GM21619 (cell line): ENCODE results near the gene SEPTIN2.
"Not testable (repeated sequence)": the region's sequence is repeated elsewhere in the genome, so short reads cannot be mapped to it uniquely, and the experiment has no call there.

Experiments used
- ATAC-seq: cut with Tn5 transposase; IDR thresholded peaks from one replicate; pipeline ENCODE4 v1.9.1; 2021; ENCODE audit not compliant: unreplicated experiment

SEPTIN2 gene

GRCh38 chr2:241313543-241314095 lies 2.1 kb upstream of the SEPTIN2 start:
- no peak for ATAC-seq

GRCh38 chr2:241314226-241315092 lies 1.3 kb upstream of the SEPTIN2 start:
- ATAC-seq: no peak

DNA sequence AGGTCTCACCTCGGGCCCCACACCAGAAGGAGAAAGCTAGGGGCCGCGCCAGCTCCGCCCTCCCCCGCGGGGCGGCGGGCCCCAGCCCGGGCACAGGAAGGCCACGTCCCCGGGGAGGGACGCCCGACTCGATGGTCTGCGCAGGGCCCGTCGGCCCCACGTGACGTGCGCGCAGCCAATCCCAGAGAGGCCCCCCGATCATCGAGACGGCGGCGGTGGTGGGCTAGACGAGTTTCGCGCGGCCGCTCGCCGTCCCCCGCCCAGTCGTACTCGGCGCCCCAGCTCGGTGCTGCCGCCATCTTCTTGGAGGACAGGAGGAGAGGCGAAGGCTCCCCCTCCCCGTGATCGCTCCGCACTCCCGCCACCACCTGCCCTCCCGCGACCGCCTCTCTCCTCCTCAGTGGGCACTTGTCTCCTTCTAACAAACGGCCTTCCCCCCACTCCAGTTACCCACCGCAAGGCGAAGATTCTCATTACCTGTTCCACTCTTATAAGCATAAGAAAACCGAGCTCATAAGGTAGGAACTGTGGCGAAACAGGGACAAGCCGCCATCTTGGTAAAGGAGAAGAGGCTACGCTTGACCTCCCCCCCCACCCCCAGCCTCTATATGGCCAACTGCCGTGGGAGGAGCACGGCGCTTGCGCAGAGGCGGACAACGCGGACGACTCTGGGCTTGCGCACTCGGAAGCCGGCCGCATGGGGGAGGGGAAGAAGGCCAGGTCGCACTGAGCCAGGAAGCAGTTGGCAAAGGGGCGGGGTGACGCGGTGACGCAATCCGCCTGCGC lies 439 bp upstream of the SEPTIN2 start, which contains the start of gene HDLBP:
Gene HDLBP (minus strand): TSS at position 580 of the 786 bp plus-strand sequence. CDS start 48,803 bp downstream, outside the sequence.
- peak; percentile 62 for ATAC-seq

GRCh38 chr2:241316825-241317224 lies 1.1 kb downstream of the SEPTIN2 start:
- ATAC-seq: no peak

- ATAC-seq: no peak
These were observed 1.7 kb downstream of the SEPTIN2 start for GRCh38 chr2:241317391-241317790.

DNA sequence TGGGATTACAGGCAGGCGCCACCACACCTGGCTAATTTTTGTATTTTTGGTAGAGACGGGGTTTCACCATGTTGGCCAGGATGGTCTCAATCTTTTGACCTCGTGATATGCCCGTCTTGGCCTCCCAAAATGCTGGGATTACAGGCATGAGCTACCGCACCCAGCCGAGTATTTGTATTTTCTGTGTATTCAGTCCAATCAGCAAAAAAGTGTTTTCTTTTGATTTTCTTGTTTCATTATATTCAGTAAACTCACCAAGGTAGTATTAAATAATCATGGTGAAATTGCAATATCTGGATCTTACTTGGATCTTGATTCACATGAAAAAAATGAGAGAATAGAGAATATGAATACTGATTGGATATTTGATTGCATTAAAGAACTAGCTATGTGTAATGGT lies 3.1 kb downstream of the SEPTIN2 start:
- ATAC-seq: not testable (repeated sequence)

DNA sequence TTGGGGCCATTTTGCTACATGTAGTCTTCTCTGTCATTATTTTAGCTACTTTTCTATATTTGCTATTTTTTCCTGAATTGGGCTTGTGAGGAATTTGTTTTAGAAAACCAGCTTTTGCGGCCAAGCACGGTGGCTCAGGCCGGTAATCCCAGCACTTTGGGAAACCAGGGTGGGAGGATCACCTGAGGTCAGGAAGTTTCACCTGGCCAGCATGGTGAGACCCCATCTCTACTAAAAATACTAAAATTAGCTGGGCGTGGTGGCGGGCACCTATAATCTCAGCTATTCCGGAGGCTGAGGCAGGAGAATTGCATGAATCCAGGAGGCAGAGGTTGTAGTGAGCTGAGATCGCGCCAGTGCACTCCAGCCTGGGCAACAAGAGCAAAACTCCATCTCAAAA lies 4.7 kb downstream of the SEPTIN2 start:
- no peak for ATAC-seq

- ATAC-seq: no peak
These were observed 5.3 kb downstream of the SEPTIN2 start for GRCh38 chr2:241321033-241321432.

GRCh38 chr2:241321886-241322285 lies 6.2 kb downstream of the SEPTIN2 start:
- ATAC-seq: no peak

- peak; percentile 48 for ATAC-seq
These were observed 8.1 kb downstream of the SEPTIN2 start for GRCh38 chr2:241323778-241324177.

DNA sequence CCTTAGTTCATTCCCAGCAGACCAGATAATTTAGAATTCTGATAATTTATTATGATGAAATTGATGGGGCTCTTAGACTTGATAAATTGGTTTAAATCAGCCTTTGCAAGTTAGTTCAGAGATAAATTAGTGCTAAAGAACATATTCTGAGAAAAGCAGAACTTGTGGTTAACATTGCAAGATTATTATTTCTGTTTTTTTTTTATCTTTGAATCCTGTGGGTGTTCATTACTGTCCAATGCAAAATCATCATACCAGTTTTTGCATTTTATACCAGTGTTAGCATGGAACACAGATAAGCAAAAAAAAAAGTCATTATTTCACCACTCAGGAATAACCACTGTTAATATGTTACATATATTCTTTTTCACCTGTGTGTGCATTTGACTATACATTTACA lies 9.1 kb downstream of the SEPTIN2 start:
- no peak for ATAC-seq

DNA sequence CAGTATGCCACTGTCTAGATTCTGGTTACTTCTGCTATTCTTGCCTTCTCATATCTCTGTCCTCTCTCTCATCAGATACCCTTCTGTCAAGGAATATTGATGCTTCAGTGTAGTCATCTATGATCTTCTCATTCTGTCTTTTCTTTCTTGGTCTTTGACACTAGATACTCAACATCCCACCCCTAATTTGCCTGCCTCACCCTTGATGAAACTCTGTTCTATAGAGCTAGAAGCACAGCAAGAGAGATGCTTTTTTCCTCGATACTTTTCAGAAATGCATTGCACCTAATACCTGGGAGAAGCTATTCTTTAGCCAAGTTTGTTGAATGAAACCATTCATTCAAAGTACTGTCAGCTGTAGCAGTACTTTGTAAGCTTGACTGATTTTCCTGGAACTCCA lies 9.5 kb downstream of the SEPTIN2 start:
- no peak for ATAC-seq

DNA sequence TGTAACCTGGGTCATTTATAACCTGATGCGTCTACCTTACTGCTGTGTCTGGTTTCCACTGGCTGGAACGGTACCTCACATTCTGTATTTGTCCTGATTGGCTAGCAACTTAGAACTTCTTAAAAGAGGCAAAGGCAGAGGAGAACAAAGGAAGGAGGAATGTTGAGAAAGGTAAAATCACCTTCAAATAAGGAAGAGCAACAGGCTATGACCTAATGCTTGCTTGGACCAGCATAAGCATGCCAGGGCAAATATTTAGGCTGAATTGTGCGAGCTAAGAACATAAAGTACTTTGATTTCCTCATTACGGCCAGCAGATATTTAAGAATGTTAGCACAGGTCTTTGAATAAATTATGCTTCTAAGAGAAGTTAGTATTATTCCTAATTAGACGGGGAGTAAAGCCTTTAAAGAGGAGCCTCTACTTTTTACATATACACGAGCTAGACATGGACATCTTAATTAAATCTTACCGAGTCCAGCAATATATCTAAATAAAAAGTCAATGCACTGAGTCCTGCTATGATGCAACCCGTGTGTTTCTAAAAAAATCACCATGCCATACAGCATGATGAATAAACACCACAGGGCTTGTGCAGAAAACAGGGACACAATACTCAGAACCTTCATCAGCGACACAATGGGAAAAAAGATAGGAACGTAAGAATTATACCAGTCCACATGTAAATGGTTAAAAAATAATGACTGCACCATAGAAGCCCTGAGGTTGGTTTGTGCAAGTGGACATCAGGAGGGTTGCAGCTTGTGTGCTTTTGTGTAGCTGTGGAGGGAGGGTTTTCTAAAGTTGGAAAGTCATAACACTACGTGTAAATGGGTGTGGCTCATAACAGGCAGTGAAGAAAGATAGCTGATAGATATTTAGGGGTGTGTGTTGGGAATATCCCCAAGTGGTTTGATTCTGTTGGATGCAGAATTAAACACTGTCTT lies 14.2 kb downstream of the SEPTIN2 start:
- ATAC-seq: no peak

- ATAC-seq: no peak
These were observed 14.9 kb downstream of the SEPTIN2 start for GRCh38 chr2:241330616-241330981.

DNA sequence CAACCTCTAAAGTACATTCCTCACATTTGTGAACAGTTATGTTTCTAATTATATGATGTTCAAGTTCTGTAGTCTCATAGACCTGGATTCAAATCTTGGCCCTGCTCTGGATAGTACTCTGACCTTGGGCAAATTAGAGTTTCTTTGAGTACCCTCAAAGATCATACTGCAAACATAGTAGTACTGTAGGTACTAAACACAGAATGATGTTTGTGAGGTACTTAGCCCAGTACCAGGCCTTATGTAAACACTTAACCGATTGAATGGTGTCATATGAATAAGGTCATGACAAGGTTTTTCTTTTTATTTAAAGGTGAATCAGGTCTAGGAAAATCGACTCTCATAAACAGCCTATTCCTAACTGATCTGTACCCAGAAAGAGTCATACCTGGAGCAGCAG lies 19.1 kb downstream of the SEPTIN2 start:
- no peak for ATAC-seq

GRCh38 chr2:241339839-241340630 lies 24.3 kb downstream of the SEPTIN2 start:
- no peak for ATAC-seq

DNA sequence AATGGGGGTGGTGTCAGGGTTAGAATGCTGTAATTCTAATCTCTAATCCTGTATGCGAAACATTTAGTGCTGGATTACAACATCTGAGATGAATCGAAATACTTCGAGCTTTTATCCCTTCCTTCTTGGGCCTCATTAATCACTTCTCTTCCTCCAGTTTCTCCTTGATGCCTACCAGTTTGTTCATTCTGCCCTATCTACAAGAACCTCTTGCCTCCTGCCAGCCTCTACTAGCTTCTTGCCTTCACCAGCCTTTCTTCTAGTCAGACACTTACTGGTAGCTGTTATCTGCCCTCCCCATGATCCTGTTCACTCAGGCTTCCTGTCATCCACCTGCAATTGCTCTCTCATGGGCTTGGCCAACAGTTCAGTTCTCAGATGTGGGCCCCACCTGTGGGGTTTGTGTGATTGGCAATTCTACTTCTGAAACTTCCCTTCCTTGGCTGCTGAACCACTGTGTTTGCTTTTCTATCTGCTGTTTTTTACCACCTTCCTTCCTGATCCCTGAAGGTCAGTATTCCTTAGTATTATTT lies 25.0 kb downstream of the SEPTIN2 start:
- no peak for ATAC-seq

DNA sequence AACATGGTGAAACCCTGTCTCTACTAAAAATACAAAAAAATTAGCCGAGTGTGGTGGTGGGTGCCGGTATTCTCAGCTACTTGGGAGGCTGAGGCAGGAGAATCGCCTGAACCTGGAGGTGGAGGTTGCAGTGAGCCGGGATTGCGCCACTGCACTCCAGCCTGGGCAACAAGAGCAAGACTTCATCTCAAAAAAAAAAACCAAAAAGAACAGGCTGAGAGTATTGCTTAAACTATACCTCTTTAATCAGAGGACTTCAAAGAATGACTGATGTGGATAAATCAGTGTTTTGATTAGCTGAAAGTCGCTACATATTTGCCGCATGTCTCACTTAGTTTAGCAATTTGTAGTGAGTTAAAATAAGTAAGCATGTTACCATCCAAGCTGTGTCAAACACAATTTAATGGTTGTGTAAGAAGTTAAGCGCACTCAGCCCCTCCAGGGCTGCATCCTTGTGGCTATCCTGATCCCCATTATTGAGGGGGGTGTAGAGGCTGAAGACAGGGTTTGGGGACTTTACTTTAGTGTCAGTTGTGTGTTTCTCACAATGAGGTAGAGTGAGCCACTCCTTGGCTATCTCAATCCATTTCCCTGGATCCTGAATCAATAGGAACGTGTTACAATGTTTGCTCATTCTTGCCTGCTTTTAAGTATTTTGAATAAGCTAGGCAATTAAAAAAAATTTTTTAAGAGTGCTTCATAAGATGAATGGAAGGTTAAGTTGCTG lies 29.4 kb downstream of the SEPTIN2 start:
- ATAC-seq: no peak

GRCh38 chr2:241349941-241350340 lies 34.2 kb downstream of the SEPTIN2 start:
- ATAC-seq: no peak
